ENCODE data around the gene CACNA1I. TPM values are rescaled to one million over a fixed set of nuclear protein-coding genes. Genes with fewer than 3 reads are reported as not detected.

Gene CACNA1I
- total RNA-seq, 1 donor from 2014 or later: 0.32 TPM

- intact Hi-C loops (cut with DNase I): no loop called here
- no peak for DNase-seq
- no peak for ATAC-seq
Observed at GRCh38 chr22:39684702-39685281, 114.2 kb downstream of the CACNA1I start.

GRCh38 chr22:39685336-39686177 is 115.0 kb downstream of the CACNA1I start:
- no peaks in the 10 kb centered on the region for H3K36me3 ChIP-seq
- DNase-seq (no peak), ATAC-seq (no peak)
- H3K27ac ChIP-seq: no peak overlapping the region
- intact Hi-C loops (cut with DNase I): no loop called here
- no peak overlapping the region for H3K4me3 ChIP-seq
- H3K27me3 ChIP-seq: peaks cover 61% of the 10 kb centered on the region
- H3K9me3 ChIP-seq: no peaks in the 10 kb centered on the region
- no peaks in the 10 kb centered on the region for H3K4me1 ChIP-seq
- TF ChIP-seq CTCF (IDR thresholded peaks at IDR 0.05): no peak

More at GRCh38 chr22:39684702-39685281, 114.2 kb downstream of the CACNA1I start:
- H3K4me3 ChIP-seq: no peak overlapping the region
- no peaks in the 10 kb centered on the region for H3K9me3 ChIP-seq
- no peak for TF ChIP-seq CTCF (IDR thresholded peaks at IDR 0.05)
- no peak overlapping the region for H3K27ac ChIP-seq
- peaks cover 54% of the 10 kb centered on the region for H3K27me3 ChIP-seq
- no peaks in the 10 kb centered on the region for H3K36me3 ChIP-seq
- no peaks in the 10 kb centered on the region for H3K4me1 ChIP-seq

DNA sequence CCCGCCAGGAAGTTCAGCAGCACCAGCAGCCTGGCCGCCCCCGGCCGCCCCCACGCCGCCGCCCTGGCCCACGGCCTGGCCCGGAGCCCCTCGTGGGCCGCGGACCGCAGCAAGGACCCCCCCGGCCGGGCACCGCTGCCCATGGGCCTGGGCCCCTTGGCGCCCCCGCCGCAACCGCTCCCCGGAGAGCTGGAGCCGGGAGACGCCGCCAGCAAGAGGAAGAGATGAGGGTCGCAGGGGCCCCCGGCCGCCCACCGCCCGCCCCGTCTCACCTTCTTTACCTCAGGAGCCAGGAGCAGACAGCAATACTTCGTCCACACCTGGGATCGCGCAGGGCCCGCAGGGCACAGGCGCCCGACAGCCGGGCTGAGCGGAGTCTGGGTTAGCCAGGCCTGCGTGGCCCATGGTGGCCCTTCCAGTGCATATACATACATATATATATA is 115.6 kb downstream of the CACNA1I start:
- intact Hi-C loops (cut with DNase I): no loop called here
- ATAC-seq: no peak
- Histone ChIP-seq H3K27ac (no peak overlapping the region), H3K27me3 (peaks cover 68% of the 10 kb centered on the region), H3K4me1 (no peaks in the 10 kb centered on the region), H3K9me3 (no peaks in the 10 kb centered on the region), H3K4me3 (no peak overlapping the region), H3K36me3 (no peaks in the 10 kb centered on the region)
- no peak for TF ChIP-seq CTCF (IDR thresholded peaks at IDR 0.05)
- no peak for DNase-seq

GRCh38 chr22:39686776-39687525 is 116.4 kb downstream of the CACNA1I start:
- Histone ChIP-seq H3K4me3 (no peak overlapping the region), H3K4me1 (no peaks in the 10 kb centered on the region), H3K36me3 (no peaks in the 10 kb centered on the region), H3K27ac (no peak overlapping the region), H3K9me3 (no peaks in the 10 kb centered on the region), H3K27me3 (peaks cover 72% of the 10 kb centered on the region)
- TF ChIP-seq CTCF (IDR thresholded peaks at IDR 0.05): no peak
- DNase-seq: no peak
- ATAC-seq: no peak
- intact Hi-C loops (cut with DNase I): no loop called here

DNA sequence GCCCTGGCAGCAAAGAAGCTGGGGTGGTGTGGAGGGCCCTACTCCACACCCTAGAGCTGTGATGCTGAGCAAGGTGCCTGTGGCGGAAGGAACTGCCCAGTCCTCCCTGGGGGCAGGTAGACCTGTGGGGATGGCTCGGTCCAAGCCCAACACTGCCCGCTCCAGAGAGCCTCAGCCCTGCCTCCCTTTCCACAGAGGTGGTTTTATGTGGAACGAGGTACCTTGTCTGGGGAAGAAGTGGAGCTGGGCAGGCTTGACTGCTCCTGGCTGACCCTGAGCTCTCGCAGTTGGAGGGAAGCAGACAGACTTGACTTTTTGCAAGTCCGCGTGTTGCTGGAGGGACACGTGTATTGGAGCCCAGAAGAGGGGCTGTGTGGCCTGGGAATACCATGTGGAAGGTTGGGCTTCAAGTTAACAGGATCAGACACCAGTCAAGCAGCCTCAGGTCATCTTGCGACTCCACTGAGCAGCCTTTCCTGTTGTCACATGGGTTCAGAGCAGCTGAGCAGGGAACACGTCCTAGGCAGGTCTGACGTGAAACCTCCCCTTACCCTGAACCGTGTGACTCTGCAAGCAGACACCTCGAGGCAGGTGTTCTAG is 117.7 kb downstream of the CACNA1I start:
- H3K27ac ChIP-seq: no peak overlapping the region
- no peaks in the 10 kb centered on the region for H3K36me3 ChIP-seq
- intact Hi-C loops (cut with DNase I): no loop called here
- no peaks in the 10 kb centered on the region for H3K4me1 ChIP-seq
- no peaks in the 10 kb centered on the region for H3K9me3 ChIP-seq
- DNase-seq (no peak), ATAC-seq (no peak)
- H3K27me3 ChIP-seq: peaks cover 70% of the 10 kb centered on the region
- H3K4me3 ChIP-seq: no peak overlapping the region
- TF ChIP-seq CTCF (IDR thresholded peaks at IDR 0.05): no peak
